Lower lobe of right lung (tissue), 2 donors: ENCODE measurements around the gene SLC39A7. TPM values are rescaled to one million over a fixed set of nuclear protein-coding genes. Genes with fewer than 3 reads are reported as not detected.

Experiments
- ATAC-seq, 2 donors: fragments of 200-7000 bp; cut with Tn5 transposase; one replicate each; pipeline ENCODE4 v1.9.1; 2020 to 2022; ENCODE audit warnings: mild to moderate bottlenecking in 2 of 2, moderate library complexity in 2 of 2
- DNase-seq: peaks from one replicate; pipeline ENCODE4 v3.0.0-alpha.2; 2020
- H3K27ac ChIP-seq: fragments of 200-600 bp; one replicate; pipeline ENCODE4 v1.8.0; 2022
- H3K27me3 ChIP-seq: fragments of 200-600 bp; one replicate; pipeline ENCODE4 v1.8.0; 2022; ENCODE audit warnings: low read depth
- H3K36me3 ChIP-seq: fragments of 200-600 bp; one replicate; pipeline ENCODE4 v1.8.0; 2022; ENCODE audit warnings: mild to moderate bottlenecking
- H3K4me1 ChIP-seq: fragments of 200-600 bp; one replicate; pipeline ENCODE4 v1.8.0; 2022
- H3K4me3 ChIP-seq: fragments of 200-600 bp; one replicate; pipeline ENCODE4 v1.8.0; 2022; ENCODE audit warnings: mild to moderate bottlenecking
- H3K9me3 ChIP-seq: fragments of 200-600 bp; one replicate; pipeline ENCODE4 v1.8.0; 2022
- CTCF ChIP-seq: fragments of 200-600 bp; IDR thresholded peaks from one replicate; pipeline ENCODE4 v1.8.0; 2022; ENCODE audit warnings: antibody characterized with exemption, mild to moderate bottlenecking
- intact Hi-C: fragments of 100-400 bp; cut with DNase I; formaldehyde crosslinking; loops from one replicate; pipeline ENCODE4 v1.11.0; 2022
- long read RNA-seq: library from polyadenylated mRNA; unstranded; transcript quantifications from one replicate; pipeline ENCODE4 v2.0.0, GENCODE V29; 2021
- total RNA-seq: library from RNA; stranded (reverse); fragmentation: NEBNext Ultra II Directional; extraction: Animal tissue kit (Norgen Biotek cat#: 25700); gene quantifications from one replicate; pipeline ENCODE4 v1.2.1, GENCODE V29; 2021
- donor health status: DM: no; HTN: yes; CAD: no; lungs with severe emphysema.

SLC39A7 gene
- total RNA-seq = 76.0 TPM
- long read RNA-seq, transcript SLC39A7-201 (8 exons, 2,153 nt) = major isoform, 8 of 17 reads
- long read RNA-seq, transcript SLC39A7-202 (7 exons, 2,409 nt) = minor isoform, 5 of 17 reads
- long read RNA-seq, partial matches to known transcripts = 3 of 17 reads
- long read RNA-seq, other reads (novel, unspliced or antisense) = 1 of 17 reads

- no peak for TF ChIP-seq CTCF
- H3K4me1 ChIP-seq = peaks cover 66% of the 10 kb centered on the region
- DNase-seq (peak; percentile 99), ATAC-seq (peak; percentile 89 to 92)
- H3K36me3 ChIP-seq = peaks cover 41% of the 10 kb centered on the region
- H3K27me3 ChIP-seq = no peaks in the 10 kb centered on the region
- intact Hi-C loops = no loop called here
- H3K4me3 ChIP-seq = peak within 1 kb of the TSS; percentile 88
- H3K27ac ChIP-seq = peak within 1 kb of the TSS; percentile 95
- no peaks in the 10 kb centered on the region for H3K9me3 ChIP-seq
These were observed at the start of gene SLC39A7, which contains the start of gene RXRB for GRCh38 chr6:33200219-33201146. TSS of gene SLC39A7 (plus strand) at chr6:33200867. CDS start at chr6:33201246, 379 bp downstream. TSS of gene RXRB (minus strand) at chr6:33200665. CDS start at chr6:33200476, 189 bp downstream.

GRCh38 chr6:33151050-33151449, 49.6 kb upstream of the SLC39A7 start:
- H3K27me3 ChIP-seq = peaks cover 3% of the 10 kb centered on the region
- no peak overlapping the region for H3K27ac ChIP-seq
- no peak for ATAC-seq
- TF ChIP-seq CTCF = no peak
- H3K36me3 ChIP-seq = no peaks in the 10 kb centered on the region
- intact Hi-C loops = no loop called here
- peaks cover 12% of the 10 kb centered on the region for H3K9me3 ChIP-seq
- H3K4me3 ChIP-seq = no peak overlapping the region
- no peaks in the 10 kb centered on the region for H3K4me1 ChIP-seq
- DNase-seq = no peak

- intact Hi-C loops = no loop called here
- H3K36me3 ChIP-seq = no peaks in the 10 kb centered on the region
- TF ChIP-seq CTCF = no peak
- no peak overlapping the region for H3K4me3 ChIP-seq
- peaks cover 12% of the 10 kb centered on the region for H3K9me3 ChIP-seq
- no peaks in the 10 kb centered on the region for H3K4me1 ChIP-seq
- no peak overlapping the region for H3K27ac ChIP-seq
- H3K27me3 ChIP-seq = peaks cover 3% of the 10 kb centered on the region
- ATAC-seq (no peak), DNase-seq (no peak)
These were observed 46.3 kb upstream of the SLC39A7 start for GRCh38 chr6:33154349-33154748.

GRCh38 chr6:33156561-33156960, 44.1 kb upstream of the SLC39A7 start:
- Histone ChIP-seq H3K4me1 (peaks cover 10% of the 10 kb centered on the region), H3K9me3 (peaks cover 11% of the 10 kb centered on the region), H3K27me3 (peaks cover 3% of the 10 kb centered on the region), H3K4me3 (no peak overlapping the region), H3K36me3 (no peaks in the 10 kb centered on the region), H3K27ac (no peak overlapping the region)
- intact Hi-C loops = no loop called here
- TF ChIP-seq CTCF = no peak
- no peak for ATAC-seq
- no peak for DNase-seq

GRCh38 chr6:33156964-33157363, 43.7 kb upstream of the SLC39A7 start:
- Histone ChIP-seq H3K27me3 (peaks cover 3% of the 10 kb centered on the region), H3K4me3 (no peak overlapping the region), H3K36me3 (no peaks in the 10 kb centered on the region), H3K27ac (no peak overlapping the region), H3K4me1 (peaks cover 14% of the 10 kb centered on the region), H3K9me3 (peaks cover 7% of the 10 kb centered on the region)
- DNase-seq = no peak
- TF ChIP-seq CTCF = no peak
- intact Hi-C loops = no loop called here
- no peak for ATAC-seq
